Activated CD8-positive, alpha-beta memory T cell treated with anti-CD3 and anti-CD28 coated beads for 4 hours (primary cell): ENCODE measurements around the gene PTH2.
"Not testable (repeated sequence)": the region's sequence is repeated elsewhere in the genome, so short reads cannot be mapped to it uniquely, and the experiment has no call there.

Experiments used
- DNase-seq, 2 donors: peaks; one replicate each; pipeline ENCODE4 v3.0.0-alpha.2; 2020; ENCODE audit warnings: low read depth in 2 of 2

Gene PTH2

DNA sequence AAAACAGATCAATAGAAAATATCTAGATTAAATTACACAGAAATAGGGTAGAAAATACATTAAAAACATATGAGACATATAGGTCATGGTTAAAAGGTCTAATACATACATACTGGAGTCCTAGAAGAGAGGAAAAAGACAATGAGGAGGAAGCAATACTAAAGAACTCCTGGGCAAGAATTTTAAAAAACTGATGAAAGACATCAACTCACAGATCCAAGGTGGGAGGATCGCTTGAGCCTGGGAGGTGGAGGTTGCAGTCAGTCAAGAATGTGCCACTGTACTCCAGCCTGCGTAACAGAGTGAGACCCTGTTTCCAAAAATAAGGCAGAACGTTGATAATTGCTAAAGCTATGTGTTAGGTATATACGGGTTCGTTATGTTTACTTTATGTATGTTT is 40.6 kb downstream of the PTH2 start:
- no peak for DNase-seq

DNA sequence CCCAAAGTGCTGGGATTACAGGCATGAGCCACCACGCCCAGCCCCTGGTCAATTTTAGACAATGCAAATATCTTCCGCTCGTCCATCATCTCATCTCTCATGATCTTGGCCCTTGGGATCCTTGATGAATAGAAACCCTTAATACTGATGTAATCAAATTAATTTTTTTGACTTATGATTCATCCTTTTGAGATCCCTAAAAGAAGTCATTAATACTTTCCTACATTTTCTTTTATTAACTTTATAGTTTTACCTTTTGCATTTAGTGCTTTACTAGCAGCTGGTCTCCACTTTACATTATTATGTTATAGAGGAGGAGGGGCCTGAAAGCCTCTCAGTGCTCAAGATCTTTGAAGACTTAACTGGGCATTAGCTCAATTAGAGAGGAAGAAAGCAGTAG is 42.9 kb downstream of the PTH2 start:
- no peak for DNase-seq

DNA sequence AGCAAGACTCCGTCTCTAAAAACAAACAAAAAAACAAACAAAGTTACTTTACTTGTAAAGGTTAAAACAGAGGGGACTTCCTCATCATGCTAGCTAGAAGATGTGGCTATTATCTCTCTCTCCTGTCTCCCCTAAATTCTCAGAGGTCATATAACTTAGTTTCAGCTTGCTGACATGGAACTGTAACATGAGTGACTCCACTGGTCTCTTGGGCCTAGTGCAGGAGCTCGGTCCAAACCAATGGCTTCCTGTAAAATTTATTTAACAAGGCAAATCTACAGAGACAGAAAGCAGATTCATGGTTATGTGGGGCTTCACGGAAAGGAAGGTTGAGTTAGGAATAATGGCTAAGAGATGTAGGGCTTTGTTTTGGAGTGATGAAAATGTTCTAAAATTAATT is 44.7 kb downstream of the PTH2 start:
- DNase-seq = no peak

DNA sequence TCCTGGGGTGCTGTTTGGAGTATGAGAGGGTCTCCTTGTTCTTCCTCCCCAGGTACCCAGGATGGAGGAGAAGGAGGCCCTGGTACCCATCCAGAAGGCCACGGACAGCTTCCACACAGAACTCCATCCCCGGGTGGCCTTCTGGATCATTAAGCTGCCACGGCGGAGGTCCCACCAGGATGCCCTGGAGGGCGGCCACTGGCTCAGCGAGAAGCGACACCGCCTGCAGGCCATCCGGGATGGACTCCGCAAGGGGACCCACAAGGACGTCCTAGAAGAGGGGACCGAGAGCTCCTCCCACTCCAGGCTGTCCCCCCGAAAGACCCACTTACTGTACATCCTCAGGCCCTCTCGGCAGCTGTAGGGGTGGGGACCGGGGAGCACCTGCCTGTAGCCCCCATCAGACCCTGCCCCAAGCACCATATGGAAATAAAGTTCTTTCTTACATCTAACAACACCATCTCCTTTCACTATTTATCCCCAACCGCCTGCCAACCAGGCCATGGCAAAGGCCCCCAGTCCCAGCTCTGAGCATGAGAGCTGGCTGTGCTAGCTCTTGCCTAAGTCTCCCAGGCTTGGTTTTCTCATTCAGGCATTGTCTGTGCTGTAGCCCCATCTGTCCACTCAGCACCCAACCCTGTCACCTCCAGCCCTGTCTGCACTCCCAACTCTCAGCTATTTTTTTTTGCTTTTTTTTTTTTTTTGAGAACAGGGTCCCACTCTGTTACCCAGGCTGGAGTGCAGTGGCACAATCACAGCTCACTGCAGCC is 48.4 kb downstream of the PTH2 start:
- DNase-seq = no peak

DNA sequence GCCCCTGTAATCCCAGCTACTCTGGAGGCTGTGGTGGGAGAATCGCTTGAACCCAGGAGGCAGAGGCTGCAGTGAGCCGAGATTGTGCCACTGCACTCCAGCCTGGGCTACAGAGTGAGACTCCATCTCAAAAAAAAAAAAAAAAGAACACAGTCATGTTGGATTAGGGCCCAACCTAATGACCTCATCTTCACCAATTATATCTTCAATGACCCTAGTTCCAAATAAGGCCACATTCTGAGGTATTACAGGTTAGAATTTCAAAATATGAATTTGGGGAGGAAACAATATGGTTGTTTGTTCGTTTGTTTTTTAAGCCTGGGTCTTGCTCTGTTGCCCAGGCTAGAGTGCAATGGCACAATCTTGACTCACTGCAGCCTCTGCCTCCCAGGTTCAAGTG is 50.1 kb downstream of the PTH2 start:
- not testable (repeated sequence) for DNase-seq
